H7 (cell line): ENCODE data around the gene CD93. TPM values are rescaled to one million over a fixed set of nuclear protein-coding genes. Genes with fewer than 3 reads are reported as not detected.
A peak's percentile ranks its signal among the peaks of the same experiment; 100 is the strongest.

Experiments used
- DNase-seq: peaks from one replicate; pipeline ENCODE4 v3.0.0; 2012
- H3K27me3 ChIP-seq: 2 replicates; pipeline ENCODE4 v1.6.0; 2011; ENCODE audit warnings: mild to moderate bottlenecking, low read length; ENCODE audit not compliant: control insufficient read depth, insufficient read depth
- H3K36me3 ChIP-seq: replicated peaks from 2 replicates; pipeline ENCODE4 v1.5.1; 2011; ENCODE audit warnings: low read length; ENCODE audit not compliant: control insufficient read depth, insufficient read depth
- H3K4me3 ChIP-seq: 2 replicates; pipeline ENCODE4 v1.5.1; 2011; ENCODE audit warnings: low read depth, mild to moderate bottlenecking, control low read depth, low read length, moderate library complexity; ENCODE audit not compliant: insufficient read depth
- total RNA-seq: library from RNA; depleted of rRNA; stranded (reverse); fragments of >200 nt; shearing (Covaris generic); gene quantifications from 2 replicates; pipeline ENCODE4 v1.2.3, GENCODE V29; 2014; rRNA removed

The CD93 gene, protein sequence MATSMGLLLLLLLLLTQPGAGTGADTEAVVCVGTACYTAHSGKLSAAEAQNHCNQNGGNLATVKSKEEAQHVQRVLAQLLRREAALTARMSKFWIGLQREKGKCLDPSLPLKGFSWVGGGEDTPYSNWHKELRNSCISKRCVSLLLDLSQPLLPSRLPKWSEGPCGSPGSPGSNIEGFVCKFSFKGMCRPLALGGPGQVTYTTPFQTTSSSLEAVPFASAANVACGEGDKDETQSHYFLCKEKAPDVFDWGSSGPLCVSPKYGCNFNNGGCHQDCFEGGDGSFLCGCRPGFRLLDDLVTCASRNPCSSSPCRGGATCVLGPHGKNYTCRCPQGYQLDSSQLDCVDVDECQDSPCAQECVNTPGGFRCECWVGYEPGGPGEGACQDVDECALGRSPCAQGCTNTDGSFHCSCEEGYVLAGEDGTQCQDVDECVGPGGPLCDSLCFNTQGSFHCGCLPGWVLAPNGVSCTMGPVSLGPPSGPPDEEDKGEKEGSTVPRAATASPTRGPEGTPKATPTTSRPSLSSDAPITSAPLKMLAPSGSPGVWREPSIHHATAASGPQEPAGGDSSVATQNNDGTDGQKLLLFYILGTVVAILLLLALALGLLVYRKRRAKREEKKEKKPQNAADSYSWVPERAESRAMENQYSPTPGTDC
- under 0.01 TPM in 1 of 2 replicates, not detected in the other for total RNA-seq

DNA sequence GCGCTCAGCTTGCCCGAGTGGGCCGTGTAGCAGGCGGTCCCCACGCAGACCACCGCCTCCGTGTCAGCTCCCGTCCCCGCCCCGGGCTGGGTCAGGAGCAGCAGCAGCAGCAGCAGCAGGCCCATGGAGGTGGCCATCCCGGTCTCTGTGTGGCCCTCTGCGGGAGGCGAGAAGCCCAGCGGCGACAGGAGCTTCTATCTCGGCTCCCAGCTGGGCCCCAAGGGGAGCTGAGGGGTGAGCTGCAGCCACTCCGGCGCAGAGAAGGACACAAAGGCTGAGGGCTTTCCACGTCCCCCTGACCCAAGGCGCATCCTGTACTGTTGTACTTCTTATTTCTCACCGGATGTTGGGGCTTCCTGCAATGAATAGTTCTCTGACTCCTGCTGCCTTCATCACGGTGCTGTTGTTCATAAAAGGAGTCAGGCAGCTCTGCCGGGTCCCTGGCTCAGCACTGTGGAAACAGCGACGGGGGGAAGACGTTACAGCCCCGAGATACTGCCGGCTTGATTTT, at the start of gene CD93:
Gene CD93 (minus strand): TSS at position 269 of the 511 bp plus-strand sequence. CDS start 132 bp downstream, at position 137.
- no peaks in the 10 kb centered on the region for H3K36me3 ChIP-seq
- peak; percentile 45 for DNase-seq
- no peak within 1 kb of the TSS for H3K4me3 ChIP-seq
- no peaks in the 10 kb centered on the region for H3K27me3 ChIP-seq

DNA sequence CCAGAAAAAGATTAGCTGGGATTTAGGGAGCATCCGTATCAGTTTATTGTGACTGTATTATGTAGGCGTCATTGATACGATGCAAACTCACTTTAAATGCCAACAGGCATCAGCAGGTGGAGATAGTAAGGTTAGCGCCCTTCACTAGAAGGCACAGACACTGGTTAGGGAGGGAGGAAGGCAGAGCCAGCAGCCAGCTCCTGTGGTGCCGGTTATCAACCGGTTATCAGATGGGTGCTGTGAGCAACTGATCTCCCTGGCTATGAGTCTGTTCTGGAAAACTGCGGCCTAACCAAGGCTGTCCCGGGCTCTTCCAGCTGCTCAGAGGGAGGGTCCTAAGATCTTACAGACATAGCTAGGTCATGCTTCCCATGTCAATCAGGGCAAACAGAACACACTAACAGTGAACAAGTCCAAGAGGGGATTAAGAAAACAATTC, 47.5 kb upstream of the CD93 start:
- H3K27me3 ChIP-seq, result no peaks in the 10 kb centered on the region
- no peak overlapping the region for H3K4me3 ChIP-seq
- no peak for DNase-seq
- no peaks in the 10 kb centered on the region for H3K36me3 ChIP-seq

DNA sequence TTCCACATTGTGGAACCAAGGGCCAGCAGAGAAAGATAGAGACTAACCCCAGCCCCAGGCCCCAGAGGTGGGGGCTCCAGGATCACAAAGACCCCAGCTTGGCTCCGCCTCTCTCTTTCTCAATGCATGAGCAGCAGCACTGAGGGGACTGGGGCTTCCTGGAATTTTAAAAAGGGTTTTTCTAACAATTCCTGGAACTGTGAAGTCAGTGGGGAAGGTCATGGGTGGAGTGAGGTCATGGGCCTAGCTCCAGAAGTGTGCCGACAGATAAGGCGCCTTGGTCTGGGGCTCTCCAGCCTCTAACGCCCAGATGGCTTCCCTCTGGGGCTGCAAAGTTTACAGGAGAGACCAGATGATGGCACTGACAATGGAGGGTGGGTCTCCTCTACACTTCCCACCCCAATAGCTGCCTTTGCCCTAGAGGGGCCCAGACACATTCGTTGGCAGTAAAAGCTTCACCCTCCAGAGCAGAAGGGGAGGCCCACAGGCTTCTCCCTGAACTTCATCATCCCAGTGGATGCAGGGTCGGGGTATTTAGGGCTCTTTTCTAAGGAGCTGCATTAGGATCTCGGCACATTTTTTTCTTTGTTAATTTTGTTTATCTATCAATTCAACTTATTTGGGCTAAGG, 46.9 kb upstream of the CD93 start:
- Histone ChIP-seq H3K4me3 (no peak overlapping the region), H3K36me3 (no peaks in the 10 kb centered on the region), H3K27me3 (no peaks in the 10 kb centered on the region)
- DNase-seq, result no peak

DNA sequence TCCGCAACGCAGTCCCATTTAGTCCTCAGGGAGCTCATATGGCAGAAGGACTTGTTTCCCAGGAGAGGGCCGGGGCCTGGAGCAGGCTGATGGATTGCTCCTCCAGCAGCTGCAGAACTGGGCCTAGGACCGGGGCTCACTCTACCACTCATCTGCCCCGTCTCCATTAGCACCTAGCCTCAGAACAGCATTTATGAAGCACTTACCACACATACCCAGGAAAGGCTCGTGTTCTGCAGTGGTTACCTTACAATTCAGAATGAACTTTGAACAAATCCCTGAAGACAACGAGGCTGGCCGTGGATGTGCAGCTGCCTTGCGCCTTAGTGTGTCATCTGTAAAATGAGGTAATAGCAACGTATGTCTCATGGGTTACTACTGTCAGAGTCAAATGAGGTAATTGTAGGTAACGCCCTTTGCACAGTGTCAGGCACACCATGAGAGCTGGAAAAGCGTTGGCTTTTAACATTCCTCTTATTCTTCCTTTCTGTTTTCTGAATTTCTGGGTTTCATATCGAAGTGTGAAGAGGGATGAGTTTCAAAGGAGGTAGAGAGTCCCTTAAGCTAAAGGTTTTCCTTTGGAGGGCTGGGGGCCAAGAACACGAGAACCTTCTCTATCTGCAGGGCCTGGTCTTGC, 46.3 kb upstream of the CD93 start:
- no peak for DNase-seq
- H3K4me3 ChIP-seq, result no peak overlapping the region
- H3K36me3 ChIP-seq, result no peaks in the 10 kb centered on the region
- H3K27me3 ChIP-seq, result no peaks in the 10 kb centered on the region

DNA sequence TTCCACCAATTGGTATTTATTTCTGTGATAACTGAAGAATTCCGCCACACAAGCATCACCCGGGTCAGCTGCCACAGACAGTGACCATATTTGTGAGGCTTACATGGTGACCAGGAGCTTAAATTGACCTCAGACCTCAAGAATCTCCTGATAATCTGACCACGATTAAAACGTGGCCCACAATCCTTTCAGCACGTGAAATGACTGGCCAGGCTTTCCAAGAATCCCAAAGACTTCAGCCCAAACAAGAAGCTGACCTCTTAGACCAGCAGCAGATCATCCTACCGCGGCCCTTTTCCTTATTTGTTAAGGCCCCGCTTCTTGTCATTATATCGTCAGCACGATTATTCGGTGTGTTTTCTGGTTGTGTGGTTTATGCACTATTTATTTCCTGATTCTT, 45.6 kb upstream of the CD93 start:
- no peaks in the 10 kb centered on the region for H3K27me3 ChIP-seq
- H3K36me3 ChIP-seq, result no peaks in the 10 kb centered on the region
- H3K4me3 ChIP-seq, result no peak overlapping the region
- no peak for DNase-seq

DNA sequence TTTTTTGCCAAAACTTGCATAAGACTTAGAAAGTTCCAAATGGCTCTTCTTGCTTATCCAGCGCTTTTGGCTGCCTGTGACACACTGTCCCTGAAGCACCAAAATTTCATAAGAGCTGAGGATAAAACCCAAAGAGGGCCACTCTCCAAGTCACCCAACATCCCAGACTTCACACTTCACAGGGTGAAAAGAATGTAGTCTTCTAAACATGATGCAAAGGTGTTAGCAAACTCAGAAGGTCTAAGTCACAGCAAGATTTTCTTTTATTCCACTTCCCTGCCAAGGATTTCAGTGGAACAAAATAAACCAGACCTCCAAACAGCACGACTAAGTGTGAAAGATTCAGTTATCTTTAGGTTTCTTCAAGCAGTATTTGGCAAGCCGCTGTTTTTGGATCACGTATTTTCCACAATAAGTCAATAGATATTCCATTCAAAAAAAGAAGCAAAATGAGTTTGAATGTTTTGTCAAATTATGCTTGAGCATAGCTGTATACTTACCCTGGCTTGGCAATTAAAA, 44.6 kb upstream of the CD93 start:
- H3K27me3 ChIP-seq, result no peaks in the 10 kb centered on the region
- DNase-seq, result no peak
- H3K36me3 ChIP-seq, result no peaks in the 10 kb centered on the region
- no peak overlapping the region for H3K4me3 ChIP-seq

DNA sequence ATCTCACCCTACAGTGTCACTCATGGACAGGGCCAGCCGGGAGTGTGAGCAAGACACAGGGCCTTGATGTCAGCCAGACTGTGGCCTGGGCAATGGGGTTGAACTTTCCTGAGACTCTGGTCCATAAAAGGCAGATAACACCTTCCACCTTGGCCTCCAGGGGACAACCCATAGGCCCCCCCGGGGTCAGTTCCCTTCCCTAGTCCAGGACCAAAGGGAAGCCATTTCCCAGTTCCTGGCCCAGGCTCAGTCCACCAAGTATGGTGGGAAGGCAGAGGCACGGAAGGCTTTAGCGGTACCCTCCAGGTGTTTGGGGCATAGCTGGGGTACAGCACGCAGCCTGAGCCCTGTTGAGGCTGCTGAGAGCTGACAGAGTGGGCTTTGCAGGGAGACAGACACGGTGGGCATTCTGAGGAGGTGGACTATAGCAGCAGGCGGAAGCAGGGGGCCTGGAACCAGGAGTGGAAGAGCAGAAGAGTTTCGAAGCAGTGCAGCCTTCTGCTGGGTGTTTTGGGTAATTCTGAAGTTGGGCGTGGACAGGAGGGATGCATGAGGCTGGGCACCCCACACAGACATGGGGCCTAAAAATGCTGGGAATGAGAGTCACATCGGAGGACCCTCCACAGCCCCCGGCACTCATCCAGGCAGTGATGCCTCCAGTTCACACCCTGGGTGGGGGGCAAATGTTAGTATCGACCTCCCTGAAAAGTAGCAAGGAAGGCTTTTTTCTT, 43.9 kb upstream of the CD93 start:
- H3K36me3 ChIP-seq, result no peaks in the 10 kb centered on the region
- DNase-seq, result no peak
- H3K27me3 ChIP-seq, result no peaks in the 10 kb centered on the region
- no peak overlapping the region for H3K4me3 ChIP-seq

DNA sequence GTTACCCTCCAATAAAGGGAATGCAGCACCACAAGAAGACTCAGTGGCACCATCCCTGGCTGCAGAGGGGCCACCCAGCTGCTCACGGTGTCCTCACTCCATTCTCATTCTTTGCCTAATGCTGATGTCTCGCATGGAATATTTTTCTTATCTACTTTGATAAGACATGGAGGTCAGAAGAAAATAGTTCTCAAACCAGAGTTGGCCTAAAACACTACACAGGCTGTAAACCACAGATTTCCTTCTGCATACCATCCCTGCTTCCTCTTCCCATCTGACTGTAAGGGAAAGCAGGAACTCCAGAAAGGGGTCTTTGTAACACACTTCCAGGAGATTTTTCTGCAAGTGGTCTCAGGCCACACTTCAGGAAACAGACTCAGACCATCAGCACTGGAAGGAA, 43.1 kb upstream of the CD93 start:
- H3K27me3 ChIP-seq, result no peaks in the 10 kb centered on the region
- H3K36me3 ChIP-seq, result no peaks in the 10 kb centered on the region
- DNase-seq, result no peak
- no peak overlapping the region for H3K4me3 ChIP-seq

DNA sequence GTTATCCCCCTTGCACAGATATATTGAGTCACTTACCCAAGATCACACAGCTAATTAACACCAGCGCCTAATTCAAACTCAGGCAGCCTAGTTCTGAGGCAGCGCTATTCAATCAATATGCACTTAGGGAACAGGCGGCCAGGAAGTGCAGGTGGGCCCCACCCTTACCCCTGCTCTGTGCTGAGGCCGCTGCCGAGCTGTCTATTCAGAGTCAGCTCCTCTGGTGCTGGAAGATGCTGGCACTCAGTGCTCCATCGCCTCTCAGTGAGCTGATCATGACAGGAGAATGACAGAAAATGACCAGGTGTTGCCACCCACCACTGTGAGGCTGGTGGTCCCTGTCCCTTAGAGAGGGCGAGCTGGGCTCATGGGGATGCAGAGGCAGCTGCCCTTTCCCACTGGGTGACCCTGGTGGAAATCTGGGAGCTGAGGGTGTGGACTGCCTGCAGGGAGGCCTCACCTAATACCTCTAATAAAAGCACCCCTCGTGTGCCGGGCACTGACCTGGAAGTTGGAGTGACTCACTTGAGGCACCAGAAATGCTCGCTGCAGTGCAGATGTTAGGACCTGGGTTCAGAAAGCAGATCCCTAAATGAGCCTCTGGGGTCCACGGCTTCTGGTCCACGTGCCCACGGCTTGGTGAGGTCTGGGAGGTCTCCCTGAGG, 42.5 kb upstream of the CD93 start:
- H3K27me3 ChIP-seq, result no peaks in the 10 kb centered on the region
- DNase-seq, result no peak
- H3K36me3 ChIP-seq, result no peaks in the 10 kb centered on the region
- H3K4me3 ChIP-seq, result no peak overlapping the region

DNA sequence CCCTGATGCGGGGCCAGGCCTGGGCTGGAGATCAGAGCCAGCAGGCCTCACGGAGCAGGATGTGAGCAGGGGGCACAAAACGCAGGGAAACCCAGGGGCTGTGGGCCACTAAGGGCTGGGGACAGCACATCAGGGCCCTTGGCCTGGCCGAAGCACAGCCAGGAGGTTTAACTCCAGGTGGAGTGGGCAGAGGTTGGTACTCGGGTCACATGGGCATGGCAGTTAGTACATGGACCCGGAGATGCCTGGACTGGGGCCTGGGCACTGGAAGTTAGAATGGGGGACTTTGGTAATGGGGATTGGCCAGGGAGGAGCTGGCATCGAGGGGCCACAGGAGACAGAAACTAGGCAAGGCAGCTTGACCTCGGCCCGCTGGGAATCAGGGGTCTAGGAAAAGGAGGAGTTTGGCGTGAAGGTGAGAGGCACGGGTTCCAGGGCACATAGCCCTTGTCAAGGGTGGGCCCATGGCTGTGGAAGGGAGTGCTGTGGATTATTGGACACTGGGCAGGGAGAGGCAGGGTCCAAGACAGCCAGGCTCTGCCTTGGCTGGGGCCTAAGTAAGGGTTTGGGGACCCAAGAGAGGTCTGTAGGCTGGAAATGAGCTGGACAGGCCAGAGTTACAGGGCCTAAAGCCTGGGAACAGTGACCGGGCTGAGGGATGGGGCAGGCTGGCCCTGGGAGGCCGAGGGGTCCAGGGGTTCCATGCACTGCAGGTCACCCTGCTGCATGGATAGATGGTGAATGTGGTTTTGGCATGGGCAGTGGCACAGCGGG, 41.6 kb upstream of the CD93 start:
- no peaks in the 10 kb centered on the region for H3K36me3 ChIP-seq
- H3K4me3 ChIP-seq, result no peak overlapping the region
- H3K27me3 ChIP-seq, result no peaks in the 10 kb centered on the region
- no peak for DNase-seq

DNA sequence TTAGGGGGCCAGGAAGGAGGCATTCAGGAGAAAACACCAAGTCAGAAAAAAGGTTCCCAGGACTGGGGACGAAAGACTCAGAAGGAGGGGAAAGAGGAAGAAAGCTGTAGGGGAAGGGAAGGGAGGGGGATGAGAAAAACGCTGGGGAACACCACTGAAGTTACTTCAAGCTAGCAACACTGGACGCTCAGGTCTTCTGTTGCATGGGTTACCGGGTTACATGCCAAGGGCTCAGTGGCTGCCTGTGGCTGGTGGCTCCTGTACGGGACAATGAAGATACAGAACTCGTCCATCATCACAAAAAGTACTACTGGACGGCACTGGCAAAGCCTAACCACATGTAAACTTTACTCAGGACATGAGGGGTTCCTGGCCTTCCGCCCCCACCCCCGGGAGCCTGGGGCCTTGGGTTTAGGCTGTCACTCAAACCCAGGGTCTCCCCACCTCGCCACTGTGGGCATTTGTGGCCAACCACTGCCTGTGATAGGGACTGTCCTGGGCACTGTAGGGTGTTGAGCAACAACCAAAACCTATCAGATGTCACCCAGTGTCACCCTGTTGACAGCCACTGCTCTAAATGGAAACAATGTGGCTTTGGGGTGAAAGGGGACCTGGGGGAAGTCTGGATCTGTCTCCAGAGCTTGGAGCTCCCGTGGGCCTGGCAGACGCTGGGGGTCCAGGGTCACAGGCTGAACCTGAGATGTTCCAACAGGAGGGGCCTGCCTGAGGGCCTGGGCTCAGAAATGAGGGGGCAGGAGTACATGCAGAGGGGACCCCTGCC, 40.3 kb upstream of the CD93 start:
- H3K4me3 ChIP-seq, result no peak overlapping the region
- H3K27me3 ChIP-seq, result no peaks in the 10 kb centered on the region
- no peaks in the 10 kb centered on the region for H3K36me3 ChIP-seq
- DNase-seq, result no peak

DNA sequence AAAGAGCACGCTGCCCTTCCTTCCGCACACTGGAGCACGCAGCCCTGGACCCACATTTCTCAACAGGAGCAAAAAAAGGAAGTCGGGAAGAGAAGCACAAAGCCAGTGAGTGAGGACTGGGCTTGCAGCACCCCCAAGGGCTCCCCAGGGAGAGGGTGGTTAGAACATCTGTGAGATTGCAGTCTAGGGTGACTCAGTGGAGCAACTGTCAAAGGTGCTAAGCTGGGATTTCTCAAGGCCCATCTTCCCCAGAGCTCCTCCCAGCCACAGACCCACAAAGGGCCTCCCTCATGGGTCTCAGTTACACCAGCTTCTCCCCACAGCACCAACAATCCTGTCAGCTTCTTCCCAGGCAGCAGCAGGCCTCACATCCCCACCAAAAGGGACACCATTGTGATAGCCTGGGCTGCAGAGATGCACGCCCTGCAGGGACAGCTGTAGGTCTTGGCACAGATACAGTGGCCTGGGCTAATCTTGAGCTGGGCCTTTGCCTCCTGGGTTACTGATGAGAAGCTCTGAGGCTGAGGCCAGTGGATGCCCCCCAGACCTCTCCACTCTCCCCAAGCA, 39.6 kb upstream of the CD93 start:
- Histone ChIP-seq H3K4me3 (no peak overlapping the region), H3K27me3 (no peaks in the 10 kb centered on the region), H3K36me3 (no peaks in the 10 kb centered on the region)
- DNase-seq, result no peak
